ENCODE data around the gene CEP72. TPM values are rescaled to one million over a fixed set of nuclear protein-coding genes. Genes with fewer than 3 reads are reported as not detected.

CEP72 gene
- total RNA-seq, 1 experiment from 2014 or later: 33.2 TPM

DNA sequence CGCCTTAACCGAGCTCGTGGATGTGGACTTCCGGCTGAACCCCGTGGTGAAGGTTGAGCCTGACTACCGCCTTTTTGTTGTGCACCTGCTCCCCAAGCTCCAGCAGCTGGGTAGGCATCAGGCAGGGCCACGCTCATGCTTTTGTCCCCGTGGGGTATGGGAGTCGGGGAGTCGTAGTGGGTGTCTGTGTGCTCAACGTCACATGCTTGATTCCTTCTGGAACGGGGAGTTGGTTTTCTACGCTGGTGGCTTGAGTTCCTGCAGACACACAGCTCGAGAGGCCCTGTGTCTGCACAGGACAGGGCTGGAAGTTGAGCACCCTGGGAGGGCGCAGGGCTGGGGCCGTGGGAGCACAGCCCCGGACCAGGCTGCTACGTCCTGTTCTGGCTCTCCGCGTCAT lies 8.0 kb downstream of the CEP72 start:
- no peaks in the 10 kb centered on the region for H3K27me3 ChIP-seq (ENCODE audit: control insufficient read depth, insufficient read depth, low read length)
- no peak overlapping the region for H3K27ac ChIP-seq (ENCODE audit: low read length)
- H3K9me3 ChIP-seq (ENCODE audit: control insufficient read depth, insufficient read depth, low read depth, low read length): no peaks in the 10 kb centered on the region
- no peaks in the 10 kb centered on the region for H3K4me1 ChIP-seq (ENCODE audit: control insufficient read depth, insufficient read depth, low read length)
- no peak for ATAC-seq
- BruUV-seq (replicated peaks): no TSS peak
- intact Hi-C loops (cut with micrococcal nuclease; ENCODE audit: unreplicated experiment): no loop called here
- CTCF ChIA-PET: no interaction called here
- H3K4me3 ChIP-seq (ENCODE audit: low read depth in 2 of 2, low read length in 2 of 2): no peak overlapping the region
- in situ Hi-C loops (cut with HindIII; ENCODE audit: low pct_unique_long_range_greater_than_20kb, low sequenced_read_pairs): no loop called here
- peaks cover 13% of the 10 kb centered on the region for H3K36me3 ChIP-seq (ENCODE audit: control insufficient read depth, insufficient read depth, low read length)
- POLR2A ChIA-PET: no interaction called here
- no peak for TF ChIP-seq REST (IDR thresholded peaks at IDR 0.05; ENCODE audit: insufficient read depth in 1 of 2, low read depth in 2 of 2, low read length in 1 of 2)
- TF ChIP-seq POLR2AphosphoS5 (IDR thresholded peaks at IDR 0.05; ENCODE audit: low read depth, low read length): no peak
- no peak for TF ChIP-seq TCF7L2 (IDR thresholded peaks at IDR 0.05; ENCODE audit: low read depth, low read length)
- no peak for TF ChIP-seq SIN3A (IDR thresholded peaks at IDR 0.05; ENCODE audit: borderline replicate concordance, insufficient read depth, low read depth, low read length)
- no peak for TF ChIP-seq CTCF (IDR thresholded peaks at IDR 0.05)
- DNase-seq (ENCODE audit: low read depth, low spot score): no peak

DNA sequence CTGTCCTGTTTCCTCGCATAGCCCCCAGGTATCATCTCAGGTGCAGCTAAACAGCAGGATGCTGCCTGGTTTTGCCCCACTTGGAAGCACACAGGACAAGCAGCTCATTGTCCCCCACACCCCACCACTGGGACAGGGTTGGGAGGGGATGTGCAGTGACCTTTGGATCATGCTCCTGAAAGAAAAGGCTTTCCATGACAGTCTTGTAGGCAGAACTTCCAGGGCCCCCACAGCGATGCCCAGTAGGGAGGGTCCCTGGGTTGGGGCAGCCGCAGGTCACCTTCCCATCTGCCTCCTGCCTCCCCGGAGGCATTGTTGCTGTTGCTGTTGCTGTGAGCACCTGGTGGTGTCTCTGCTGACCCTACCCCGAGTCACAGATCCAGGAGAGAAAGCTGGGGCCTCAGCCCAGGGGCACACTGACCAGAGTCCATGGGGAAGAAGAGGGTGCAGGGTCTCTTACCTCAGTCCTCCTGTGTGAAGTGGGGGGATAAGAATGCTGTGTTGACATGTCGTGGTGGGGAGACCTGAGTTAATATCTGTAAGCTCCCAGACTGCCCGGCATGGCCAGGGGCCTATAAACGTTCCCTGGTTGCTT lies 8.5 kb downstream of the CEP72 start:
- CTCF ChIA-PET: no interaction called here
- H3K27ac ChIP-seq (ENCODE audit: low read length): no peak overlapping the region
- in situ Hi-C loops (cut with HindIII; ENCODE audit: low pct_unique_long_range_greater_than_20kb, low sequenced_read_pairs): no loop called here
- no peak for TF ChIP-seq SIN3A (IDR thresholded peaks at IDR 0.05; ENCODE audit: borderline replicate concordance, insufficient read depth, low read depth, low read length)
- TF ChIP-seq POLR2AphosphoS5 (IDR thresholded peaks at IDR 0.05; ENCODE audit: low read depth, low read length): no peak
- no peak for TF ChIP-seq CTCF (IDR thresholded peaks at IDR 0.05)
- TF ChIP-seq REST (IDR thresholded peaks at IDR 0.05; ENCODE audit: insufficient read depth in 1 of 2, low read depth in 2 of 2, low read length in 1 of 2): no peak
- no peak for TF ChIP-seq TCF7L2 (IDR thresholded peaks at IDR 0.05; ENCODE audit: low read depth, low read length)
- no peaks in the 10 kb centered on the region for H3K4me1 ChIP-seq (ENCODE audit: control insufficient read depth, insufficient read depth, low read length)
- H3K36me3 ChIP-seq (ENCODE audit: control insufficient read depth, insufficient read depth, low read length): peaks cover 13% of the 10 kb centered on the region
- ATAC-seq: no peak
- POLR2A ChIA-PET: interaction anchor here (0.5 kb wide), 1 partner anchor 522 kb away, joined by 3 read pairs; no protein-coding TSS in a partner anchor
- intact Hi-C loops (cut with micrococcal nuclease; ENCODE audit: unreplicated experiment): no loop called here
- H3K4me3 ChIP-seq (ENCODE audit: low read depth in 2 of 2, low read length in 2 of 2): no peak overlapping the region
- H3K9me3 ChIP-seq (ENCODE audit: control insufficient read depth, insufficient read depth, low read depth, low read length): no peaks in the 10 kb centered on the region
- no peak for DNase-seq (ENCODE audit: low read depth, low spot score)
- BruUV-seq (replicated peaks): no TSS peak
- H3K27me3 ChIP-seq (ENCODE audit: control insufficient read depth, insufficient read depth, low read length): no peaks in the 10 kb centered on the region
